HTERT RPE-1 (cell line): ENCODE measurements around the gene C1QA.

Experiments
- in situ Hi-C: fragments of 300-500 bp; cut with MboI; formaldehyde crosslinking; loops from 4 replicates; pipeline ENCODE4 v1.14.3; 2020; ENCODE audit warnings: low sequenced_read_pairs

Gene C1QA

GRCh38 chr1:22612671-22613571 lies 23.5 kb upstream of the C1QA start:
- in situ Hi-C loops, result no loop called here

- in situ Hi-C loops, result no loop called here
Observed at GRCh38 chr1:22613572-22613918, 22.9 kb upstream of the C1QA start.

DNA sequence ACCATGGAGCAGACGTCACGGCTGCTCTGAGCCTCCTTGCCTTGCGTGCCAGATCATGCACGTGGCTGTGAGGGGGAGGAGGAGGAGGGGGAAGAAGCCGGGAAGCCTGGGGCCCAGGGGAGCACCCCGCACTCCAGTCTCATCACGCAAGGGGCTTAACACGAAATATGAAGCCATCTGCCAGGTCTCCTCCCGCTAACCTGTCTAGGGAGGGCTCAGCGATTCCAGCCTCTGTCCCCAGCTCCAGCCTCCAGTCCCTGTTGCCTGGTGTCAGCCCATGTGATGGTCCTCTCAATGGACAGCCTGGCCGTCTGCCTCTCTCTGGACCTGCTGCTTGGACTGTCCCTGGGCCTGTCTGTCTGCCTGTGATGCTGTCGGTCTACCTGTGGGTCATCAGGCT lies 22.5 kb upstream of the C1QA start:
- in situ Hi-C loops, result no loop called here

DNA sequence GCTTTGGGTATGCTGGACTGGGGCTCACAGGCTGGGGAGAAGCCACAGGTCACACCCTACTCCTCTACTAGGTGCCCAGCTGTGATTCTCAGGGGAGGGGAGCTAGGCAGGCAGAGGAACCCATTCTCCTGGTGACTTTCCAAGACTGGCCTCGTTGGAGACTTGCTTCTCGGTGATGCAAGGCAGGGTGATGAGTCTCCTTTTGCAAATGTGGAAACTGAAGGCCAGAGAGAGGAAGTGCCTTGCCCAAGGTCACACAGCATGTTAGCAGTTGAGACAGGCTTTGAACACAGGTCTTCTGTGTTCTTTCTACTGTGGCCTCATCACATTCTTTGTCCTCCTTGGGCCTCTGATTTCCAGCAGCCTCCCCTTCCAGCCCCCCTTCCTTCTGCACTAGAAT lies 20.5 kb upstream of the C1QA start:
- in situ Hi-C loops, result no loop called here

GRCh38 chr1:22616571-22616970 lies 19.9 kb upstream of the C1QA start:
- in situ Hi-C loops, result no loop called here

- in situ Hi-C loops, result no loop called here
Observed at GRCh38 chr1:22618056-22618455, 18.4 kb upstream of the C1QA start.

- in situ Hi-C loops, result no loop called here
Observed at GRCh38 chr1:22619252-22619651, 17.2 kb upstream of the C1QA start.

GRCh38 chr1:22619798-22620197 lies 16.6 kb upstream of the C1QA start:
- in situ Hi-C loops, result no loop called here

DNA sequence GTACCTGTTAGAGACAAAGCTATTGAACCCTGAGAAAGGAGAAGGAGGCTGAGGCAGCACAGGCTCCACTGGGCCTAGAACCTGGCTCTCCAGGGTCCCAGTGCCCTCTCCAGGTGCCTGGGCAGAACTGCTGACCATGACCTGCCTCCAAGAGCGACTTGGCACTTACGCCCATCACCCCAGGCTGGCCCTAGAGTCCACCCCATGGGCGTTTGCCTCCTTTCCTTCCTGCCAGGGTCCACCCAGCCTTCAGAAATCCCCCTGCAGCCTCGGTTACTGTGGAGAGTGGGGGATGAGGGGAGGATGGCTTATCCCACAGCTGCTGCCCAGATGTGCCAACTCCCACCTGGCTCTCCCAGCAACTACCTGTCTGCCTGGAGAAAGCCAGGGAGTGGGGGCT lies 14.7 kb upstream of the C1QA start:
- in situ Hi-C loops, result no loop called here

DNA sequence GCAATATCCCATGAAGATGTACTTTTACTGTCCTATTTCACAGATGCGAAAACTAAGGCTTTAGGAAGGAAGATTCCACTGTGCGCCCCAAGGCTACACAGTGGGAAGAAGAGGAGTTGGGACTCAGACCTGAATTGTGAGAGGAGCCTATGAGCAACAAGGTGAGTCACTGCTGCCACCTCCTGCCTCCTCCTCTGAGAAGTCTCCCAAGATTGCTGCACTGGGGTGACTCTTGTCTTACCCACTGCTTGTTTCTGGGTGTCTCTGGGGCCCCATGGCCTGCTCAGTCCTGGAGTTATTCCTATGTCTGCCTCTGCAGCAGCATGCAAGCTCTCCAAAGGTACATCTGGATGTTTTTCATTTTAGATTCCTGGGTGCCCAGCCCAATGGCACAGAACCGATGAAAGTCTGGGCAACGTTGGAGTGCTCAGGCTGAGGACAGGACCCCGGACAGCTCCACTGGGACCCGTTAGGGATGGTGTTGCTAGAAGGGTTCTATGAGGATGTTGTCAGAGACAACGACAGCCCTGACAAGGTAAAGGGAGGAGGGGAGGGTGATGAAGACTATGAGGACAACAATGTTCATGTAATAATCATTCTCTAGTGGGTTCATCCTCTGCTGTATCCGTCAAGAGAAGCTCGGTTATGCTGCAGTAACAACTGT lies 11.0 kb upstream of the C1QA start:
- in situ Hi-C loops, result no loop called here

GRCh38 chr1:22626237-22627157 lies 9.9 kb upstream of the C1QA start:
- in situ Hi-C loops, result no loop called here

- in situ Hi-C loops, result no loop called here
Observed at GRCh38 chr1:22627331-22627730, 9.1 kb upstream of the C1QA start.

DNA sequence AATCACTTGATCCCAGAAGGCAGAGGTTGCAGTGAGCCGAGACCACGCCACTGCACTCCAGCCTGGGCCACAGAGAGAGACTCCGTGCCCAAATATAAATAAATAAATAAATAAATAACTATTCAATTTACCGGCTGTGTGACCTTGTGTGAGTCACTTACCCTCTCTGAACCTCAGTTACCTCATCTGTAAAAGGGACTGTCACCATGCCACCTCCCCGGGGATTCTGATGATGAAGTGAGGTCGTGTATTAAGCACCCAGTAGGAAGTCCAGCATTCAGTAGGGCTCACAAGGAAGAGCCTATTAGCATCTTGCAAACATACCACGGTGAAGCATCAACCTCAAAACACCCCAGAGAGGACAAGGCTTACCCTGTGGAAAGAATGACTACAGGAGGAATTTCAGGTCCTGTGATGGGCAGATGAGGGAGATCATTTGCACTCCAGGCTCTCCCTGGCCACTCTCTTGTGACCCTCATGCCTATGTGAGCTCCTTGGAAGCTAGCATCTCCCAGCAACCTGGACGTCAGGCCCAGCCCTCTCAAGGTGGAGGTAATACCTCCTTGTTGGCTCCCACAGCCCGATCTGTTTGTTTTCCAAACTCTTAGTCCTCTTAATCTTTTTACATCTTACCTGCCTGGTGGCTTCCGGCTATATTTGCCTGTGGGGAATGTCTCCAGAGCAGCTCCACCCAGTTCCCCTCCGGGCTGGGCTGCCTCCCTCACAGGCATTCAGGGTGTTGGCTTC lies 7.6 kb upstream of the C1QA start:
- in situ Hi-C loops, result no loop called here

- in situ Hi-C loops, result no loop called here
Observed at GRCh38 chr1:22629886-22630285, 6.5 kb upstream of the C1QA start.

GRCh38 chr1:22633697-22634463 lies 2.5 kb upstream of the C1QA start:
- in situ Hi-C loops, result no loop called here

DNA sequence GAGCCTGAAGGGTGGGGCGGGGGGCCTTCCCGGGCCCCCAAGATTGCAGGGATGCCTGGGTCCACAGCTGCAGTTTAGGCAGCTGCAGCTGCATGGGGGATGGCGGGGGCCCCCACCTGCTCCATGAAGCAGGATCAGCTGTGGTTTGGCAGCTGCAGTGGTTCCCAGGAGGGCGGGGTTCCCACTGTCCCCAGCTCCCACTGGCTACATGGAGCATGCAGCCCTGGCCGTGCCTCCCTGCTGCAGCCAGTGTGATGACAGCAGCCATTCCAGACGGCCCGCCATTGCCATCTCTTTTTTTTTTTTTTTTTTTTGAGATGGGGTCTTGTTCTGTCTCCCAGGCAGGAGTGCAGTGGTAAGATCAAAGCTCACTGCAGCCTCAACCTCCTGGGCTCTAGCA lies 992 bp upstream of the C1QA start:
- in situ Hi-C loops, result no loop called here

DNA sequence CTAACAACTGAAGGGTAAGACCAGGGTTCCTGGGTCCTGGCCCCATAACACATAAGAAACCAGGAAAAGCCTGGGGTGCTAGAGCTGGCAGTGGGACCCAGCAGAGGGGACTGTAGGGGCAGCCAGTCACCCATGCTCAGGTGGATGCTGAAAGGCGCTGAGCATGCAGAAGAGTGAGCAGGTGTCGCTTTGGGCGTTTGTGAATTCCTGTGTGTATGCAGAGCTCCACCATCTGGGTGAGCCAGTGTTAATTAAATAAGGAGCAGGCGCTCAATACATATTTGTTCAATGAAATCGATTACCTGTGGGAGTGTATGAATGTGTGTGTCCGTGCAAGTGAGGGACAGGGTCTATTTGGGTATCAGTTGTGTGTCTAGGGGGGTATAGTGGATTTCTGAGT lies 499 bp downstream of the C1QA start:
- in situ Hi-C loops, result no loop called here

GRCh38 chr1:22637907-22638445 lies 1.5 kb downstream of the C1QA start:
- in situ Hi-C loops, result no loop called here

GRCh38 chr1:22638476-22639234 lies 2.2 kb downstream of the C1QA start:
- in situ Hi-C loops, result no loop called here
